ENCODE measurements around the gene ZNF385B.

Gene ZNF385B

GRCh38 chr2:179619947-179620467, 241.4 kb downstream of the ZNF385B start:
- H3K27me3 Mint-ChIP-seq, result no peaks in the 10 kb centered on the region
- no peak overlapping the region for H3K4me3 Mint-ChIP-seq
- no peaks in the 10 kb centered on the region for H3K4me1 Mint-ChIP-seq (ENCODE audit: low read depth)
- H3K36me3 Mint-ChIP-seq (ENCODE audit: low read depth), result no peaks in the 10 kb centered on the region
- H3K9me3 Mint-ChIP-seq, result peaks cover 9% of the 10 kb centered on the region
- no peak overlapping the region for H3K27ac Mint-ChIP-seq
- intact Hi-C loops (cut with micrococcal nuclease), result no loop called here

GRCh38 chr2:179614121-179614520, 247.3 kb downstream of the ZNF385B start:
- Mint-ChIP-seq H3K27me3 (no peaks in the 10 kb centered on the region), H3K27ac (no peak overlapping the region), H3K36me3 (ENCODE audit: low read depth) (no peaks in the 10 kb centered on the region), H3K9me3 (peaks cover 37% of the 10 kb centered on the region), H3K4me1 (ENCODE audit: low read depth) (no peaks in the 10 kb centered on the region), H3K4me3 (no peak overlapping the region)
- intact Hi-C loops (cut with micrococcal nuclease), result no loop called here

GRCh38 chr2:179613701-179614100, 247.7 kb downstream of the ZNF385B start:
- Mint-ChIP-seq H3K4me3 (no peak overlapping the region), H3K9me3 (peaks cover 37% of the 10 kb centered on the region), H3K27me3 (no peaks in the 10 kb centered on the region)

DNA sequence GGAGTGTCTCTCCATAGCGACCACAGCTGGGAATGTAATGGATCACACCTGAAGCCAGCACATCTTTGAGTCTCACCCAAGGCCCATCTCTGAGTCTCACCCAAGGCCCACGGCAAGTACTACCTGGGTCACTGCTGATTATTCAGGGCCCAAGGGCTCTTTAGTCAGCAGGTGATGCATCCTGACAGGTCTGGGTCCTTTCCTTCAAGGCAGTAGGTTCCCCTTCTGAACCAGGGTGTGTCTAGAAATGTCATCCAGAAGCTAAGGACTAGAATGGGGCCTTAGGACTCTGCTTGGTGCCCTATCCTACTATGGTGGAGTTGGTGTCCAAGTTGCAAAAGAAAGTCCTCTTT, 248.1 kb downstream of the ZNF385B start:
- intact Hi-C loops (cut with micrococcal nuclease), result no loop called here
- no peaks in the 10 kb centered on the region for H3K36me3 Mint-ChIP-seq (ENCODE audit: low read depth)

More at GRCh38 chr2:179613701-179614100, 247.7 kb downstream of the ZNF385B start:
- Mint-ChIP-seq H3K4me1 (ENCODE audit: low read depth) (no peaks in the 10 kb centered on the region), H3K27ac (no peak overlapping the region), H3K36me3 (ENCODE audit: low read depth) (no peaks in the 10 kb centered on the region)
- intact Hi-C loops (cut with micrococcal nuclease), result no loop called here

DNA sequence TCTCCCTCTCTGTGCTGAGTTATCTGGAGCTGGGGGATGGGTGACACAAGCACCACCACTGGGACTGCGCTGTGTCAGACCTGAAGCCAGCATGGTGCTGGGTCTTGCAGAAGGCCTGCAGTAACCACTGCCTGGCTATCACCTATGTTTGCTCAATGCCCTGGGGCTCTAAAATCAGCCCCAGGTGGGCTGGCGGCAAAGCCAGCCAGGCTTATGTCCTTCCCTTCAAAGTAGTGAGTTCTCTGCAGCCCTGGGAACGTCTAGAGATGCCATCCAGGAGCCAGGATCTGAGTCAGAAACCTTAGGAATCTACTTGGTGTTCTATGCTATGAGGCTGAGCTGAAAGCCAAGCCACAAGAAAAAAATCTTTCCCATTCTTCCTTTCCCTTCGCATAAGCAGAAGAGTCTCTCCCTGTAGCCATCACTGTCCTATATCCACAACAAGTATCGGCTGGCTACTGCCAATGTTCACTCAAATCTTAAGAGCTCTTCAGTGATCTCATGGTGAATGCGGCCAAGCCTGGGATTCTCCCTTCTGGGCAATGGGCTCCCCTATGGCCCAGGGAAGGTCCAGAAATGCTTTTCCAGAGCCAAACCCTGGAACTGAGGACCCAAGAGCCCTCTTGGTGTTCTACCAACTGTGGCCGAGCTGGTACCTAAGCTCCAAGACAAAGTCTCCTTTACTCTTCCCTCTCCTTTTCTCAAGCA, 248.7 kb downstream of the ZNF385B start:
- intact Hi-C loops (cut with micrococcal nuclease), result no loop called here

More for the DNA sequence above, 248.1 kb downstream of the ZNF385B start:
- H3K27ac Mint-ChIP-seq, result no peak overlapping the region
- peaks cover 37% of the 10 kb centered on the region for H3K9me3 Mint-ChIP-seq
- no peak overlapping the region for H3K4me3 Mint-ChIP-seq
- no peaks in the 10 kb centered on the region for H3K27me3 Mint-ChIP-seq
- H3K4me1 Mint-ChIP-seq (ENCODE audit: low read depth), result no peaks in the 10 kb centered on the region

DNA sequence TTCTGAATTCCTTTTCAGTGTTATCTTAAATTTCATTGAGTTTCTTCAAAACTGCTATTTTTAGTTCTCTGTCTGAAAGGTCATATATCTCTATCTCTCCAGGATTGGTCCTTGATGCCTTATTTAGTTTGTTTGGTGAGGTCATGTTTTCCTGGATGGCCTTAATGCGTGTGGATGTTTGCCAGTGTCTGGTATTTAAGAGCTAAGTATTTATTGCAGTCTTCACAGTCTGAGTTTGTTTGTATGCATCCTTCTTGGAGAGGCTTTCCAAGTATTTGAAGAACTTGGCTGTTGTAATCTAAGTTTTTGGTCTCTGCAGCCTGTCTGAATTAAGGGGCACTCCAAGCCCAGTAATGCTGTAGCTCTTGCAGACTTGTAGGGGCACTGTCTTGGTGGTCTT, 249.3 kb downstream of the ZNF385B start:
- no peaks in the 10 kb centered on the region for H3K36me3 Mint-ChIP-seq (ENCODE audit: low read depth)
- H3K4me1 Mint-ChIP-seq (ENCODE audit: low read depth), result no peaks in the 10 kb centered on the region
- intact Hi-C loops (cut with micrococcal nuclease), result no loop called here
- no peak overlapping the region for H3K4me3 Mint-ChIP-seq
- no peak overlapping the region for H3K27ac Mint-ChIP-seq
- H3K9me3 Mint-ChIP-seq, result peaks cover 35% of the 10 kb centered on the region
- H3K27me3 Mint-ChIP-seq, result no peaks in the 10 kb centered on the region

More for the DNA sequence above, 248.7 kb downstream of the ZNF385B start:
- no peaks in the 10 kb centered on the region for H3K36me3 Mint-ChIP-seq (ENCODE audit: low read depth)
- H3K27ac Mint-ChIP-seq, result no peak overlapping the region
- no peaks in the 10 kb centered on the region for H3K27me3 Mint-ChIP-seq
- no peaks in the 10 kb centered on the region for H3K4me1 Mint-ChIP-seq (ENCODE audit: low read depth)
- H3K9me3 Mint-ChIP-seq, result peaks cover 37% of the 10 kb centered on the region
- no peak overlapping the region for H3K4me3 Mint-ChIP-seq

DNA sequence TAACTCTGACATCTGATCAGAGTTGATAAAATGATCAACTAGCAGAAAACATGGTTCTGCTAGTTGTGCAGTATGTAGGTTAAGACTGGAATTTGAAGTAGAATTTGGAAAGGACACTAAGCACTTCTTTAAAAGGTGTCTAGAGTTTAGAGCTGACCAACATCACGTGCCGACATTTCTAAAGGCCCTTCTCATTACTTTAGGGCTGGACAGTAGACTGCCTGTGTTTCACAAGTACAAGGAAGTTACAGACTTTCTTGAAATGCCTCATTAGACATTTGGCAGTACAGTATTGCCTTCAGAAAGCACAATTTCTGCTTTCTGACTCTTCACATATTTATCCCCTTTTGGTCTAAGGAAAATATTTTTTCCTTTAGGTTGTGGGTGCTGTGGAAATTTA, 255.3 kb downstream of the ZNF385B start:
- Mint-ChIP-seq H3K9me3 (peaks cover 2% of the 10 kb centered on the region), H3K4me1 (ENCODE audit: low read depth) (no peaks in the 10 kb centered on the region), H3K4me3 (no peak overlapping the region), H3K27ac (no peak overlapping the region), H3K36me3 (ENCODE audit: low read depth) (no peaks in the 10 kb centered on the region), H3K27me3 (no peaks in the 10 kb centered on the region)
- intact Hi-C loops (cut with micrococcal nuclease), result no loop called here

DNA sequence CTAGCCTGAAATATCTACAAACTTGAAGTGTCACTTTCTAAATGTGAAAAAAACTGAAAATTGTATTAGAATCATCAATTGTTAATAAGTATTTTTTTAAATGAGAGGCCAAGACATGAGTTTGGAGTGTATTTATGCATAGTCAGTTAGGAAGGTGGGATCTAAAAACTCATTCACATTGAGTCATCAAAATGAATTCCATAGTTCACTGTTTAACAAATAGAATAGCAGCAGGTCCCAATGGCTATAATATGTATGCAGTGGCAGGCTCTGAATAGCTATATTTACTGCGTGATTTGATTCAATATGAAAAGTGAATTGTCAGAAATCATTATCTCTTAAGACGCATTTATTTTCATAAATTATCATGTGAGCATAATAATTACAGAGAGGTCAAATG, 256.1 kb downstream of the ZNF385B start:
- Mint-ChIP-seq H3K27me3 (no peaks in the 10 kb centered on the region), H3K4me1 (ENCODE audit: low read depth) (no peaks in the 10 kb centered on the region), H3K36me3 (ENCODE audit: low read depth) (no peaks in the 10 kb centered on the region), H3K9me3 (no peaks in the 10 kb centered on the region), H3K27ac (no peak overlapping the region), H3K4me3 (no peak overlapping the region)
- intact Hi-C loops (cut with micrococcal nuclease), result no loop called here

GRCh38 chr2:179604598-179604997, 256.8 kb downstream of the ZNF385B start:
- Mint-ChIP-seq H3K4me1 (ENCODE audit: low read depth) (no peaks in the 10 kb centered on the region), H3K27me3 (no peaks in the 10 kb centered on the region), H3K4me3 (no peak overlapping the region), H3K9me3 (no peaks in the 10 kb centered on the region), H3K36me3 (ENCODE audit: low read depth) (no peaks in the 10 kb centered on the region), H3K27ac (no peak overlapping the region)
- intact Hi-C loops (cut with micrococcal nuclease), result no loop called here

DNA sequence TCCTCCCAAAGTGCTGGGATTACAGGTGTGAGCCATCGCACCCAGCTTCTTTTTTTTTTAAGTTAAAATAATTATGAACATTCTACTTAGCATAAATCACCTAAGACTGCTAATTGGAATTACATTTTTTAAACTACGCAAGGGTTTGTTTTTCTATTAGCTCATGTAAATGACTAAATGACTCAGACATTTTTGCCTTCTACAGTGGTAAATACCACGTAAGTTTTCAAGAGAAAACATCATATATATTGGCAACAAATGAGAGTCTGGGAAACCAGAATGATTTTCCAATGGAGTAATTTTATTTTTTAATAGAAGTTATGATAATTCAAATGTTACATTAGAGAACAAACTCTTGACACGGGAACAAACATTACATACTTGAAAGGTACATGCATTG, 259.0 kb downstream of the ZNF385B start:
- H3K9me3 Mint-ChIP-seq, result no peaks in the 10 kb centered on the region

DNA sequence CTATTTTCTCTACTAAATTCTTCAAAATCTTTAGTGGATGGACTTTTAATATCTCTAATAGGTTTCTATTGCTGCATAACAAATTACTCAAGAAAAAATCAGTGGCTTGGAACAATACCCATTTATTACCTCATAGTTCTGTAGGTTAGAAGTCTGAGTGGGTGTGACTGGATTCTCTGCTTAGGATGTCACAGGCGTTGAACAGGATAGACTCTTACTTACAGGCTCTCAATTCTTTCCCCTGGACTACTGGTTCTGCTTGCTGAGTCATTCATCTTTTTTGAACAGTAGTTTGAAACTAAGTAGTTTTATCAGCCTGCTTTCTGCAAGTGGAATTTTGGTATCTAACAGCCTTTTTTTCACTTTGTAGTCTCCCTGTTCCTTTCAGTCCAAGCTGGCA, 265.4 kb downstream of the ZNF385B start:
- intact Hi-C loops (cut with micrococcal nuclease), result no loop called here
- no peaks in the 10 kb centered on the region for H3K27me3 Mint-ChIP-seq
- H3K4me1 Mint-ChIP-seq (ENCODE audit: low read depth), result no peaks in the 10 kb centered on the region
- no peak overlapping the region for H3K27ac Mint-ChIP-seq
- no peaks in the 10 kb centered on the region for H3K9me3 Mint-ChIP-seq
- H3K36me3 Mint-ChIP-seq (ENCODE audit: low read depth), result no peaks in the 10 kb centered on the region
- no peak overlapping the region for H3K4me3 Mint-ChIP-seq

More for the DNA sequence above, 259.0 kb downstream of the ZNF385B start:
- no peaks in the 10 kb centered on the region for H3K27me3 Mint-ChIP-seq
- no peak overlapping the region for H3K4me3 Mint-ChIP-seq
- H3K4me1 Mint-ChIP-seq (ENCODE audit: low read depth), result no peaks in the 10 kb centered on the region
- no peaks in the 10 kb centered on the region for H3K36me3 Mint-ChIP-seq (ENCODE audit: low read depth)
- intact Hi-C loops (cut with micrococcal nuclease), result no loop called here
- H3K27ac Mint-ChIP-seq, result no peak overlapping the region

DNA sequence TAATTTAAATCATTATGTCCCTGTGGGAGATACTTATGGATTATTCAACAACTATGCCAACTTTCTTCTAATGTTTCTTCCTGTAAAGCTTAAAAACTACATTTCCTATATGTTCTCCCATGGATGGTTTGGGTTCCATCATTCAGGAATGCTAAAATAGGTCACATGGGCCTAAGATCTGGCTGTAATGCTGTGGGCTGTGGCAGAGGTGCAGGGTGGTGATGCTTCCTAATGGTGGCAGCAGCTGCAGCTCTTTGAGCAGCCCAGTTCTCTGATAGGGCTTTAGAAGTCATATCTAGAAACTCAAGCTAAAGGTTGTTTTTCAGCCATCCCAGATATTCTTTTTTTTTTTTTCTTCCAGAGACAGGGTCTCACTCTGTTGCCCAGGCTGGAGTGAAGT, 266.1 kb downstream of the ZNF385B start:
- no peaks in the 10 kb centered on the region for H3K36me3 Mint-ChIP-seq (ENCODE audit: low read depth)
- intact Hi-C loops (cut with micrococcal nuclease), result no loop called here
- H3K9me3 Mint-ChIP-seq, result no peaks in the 10 kb centered on the region
- no peaks in the 10 kb centered on the region for H3K4me1 Mint-ChIP-seq (ENCODE audit: low read depth)
- H3K27me3 Mint-ChIP-seq, result no peaks in the 10 kb centered on the region
- no peak overlapping the region for H3K27ac Mint-ChIP-seq
- no peak overlapping the region for H3K4me3 Mint-ChIP-seq

- no peaks in the 10 kb centered on the region for H3K4me1 Mint-ChIP-seq (ENCODE audit: low read depth)
- H3K9me3 Mint-ChIP-seq, result no peaks in the 10 kb centered on the region
- no peak overlapping the region for H3K27ac Mint-ChIP-seq
- intact Hi-C loops (cut with micrococcal nuclease), result no loop called here
- H3K4me3 Mint-ChIP-seq, result no peak overlapping the region
- no peaks in the 10 kb centered on the region for H3K27me3 Mint-ChIP-seq
- no peaks in the 10 kb centered on the region for H3K36me3 Mint-ChIP-seq (ENCODE audit: low read depth)
Observed at GRCh38 chr2:179594268-179595112, 266.9 kb downstream of the ZNF385B start.

DNA sequence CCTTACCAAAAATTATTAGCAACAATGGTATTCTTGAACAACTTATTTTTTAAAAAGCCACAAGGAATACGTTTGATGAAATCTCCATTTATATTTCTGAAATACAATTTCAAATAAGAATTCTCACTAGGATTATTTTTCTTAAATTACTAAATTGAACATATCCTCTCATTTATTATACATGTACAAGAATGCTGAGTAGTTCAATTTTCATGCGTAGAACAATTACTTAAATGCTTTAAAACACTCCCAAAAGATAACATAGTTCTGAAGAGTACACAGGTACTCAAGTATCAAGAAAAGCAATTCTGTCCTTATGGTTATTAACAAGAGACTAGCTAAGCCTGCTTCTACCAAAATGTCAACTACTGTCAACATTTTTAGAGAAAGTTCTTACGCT, 268.1 kb downstream of the ZNF385B start:
- no peaks in the 10 kb centered on the region for H3K4me1 Mint-ChIP-seq (ENCODE audit: low read depth)
- H3K27ac Mint-ChIP-seq, result no peak overlapping the region
- intact Hi-C loops (cut with micrococcal nuclease), result no loop called here
- no peak overlapping the region for H3K4me3 Mint-ChIP-seq
- H3K36me3 Mint-ChIP-seq (ENCODE audit: low read depth), result no peaks in the 10 kb centered on the region
- H3K27me3 Mint-ChIP-seq, result no peaks in the 10 kb centered on the region
- no peaks in the 10 kb centered on the region for H3K9me3 Mint-ChIP-seq
